GM08714 (cell line): ENCODE results near the gene COL18A1.
"Not testable (repeated sequence)": the region's sequence is repeated elsewhere in the genome, so short reads cannot be mapped to it uniquely, and the experiment has no call there.

Experiments used
- H3K4me3 ChIP-seq: fragments of 200-500 bp; sonication (Bioruptor generic); 2 replicates; pipeline ENCODE4 v1.5.1; 2014; ENCODE audit warnings: mild to moderate bottlenecking, low read length, inconsistent platforms
- ZNF274 ChIP-seq: IDR thresholded peaks from 2 replicates; pipeline ENCODE4 v1.6.1; 2012; ENCODE audit warnings: mild to moderate bottlenecking, low read depth, low read length

COL18A1 gene

GRCh38 chr21:45363921-45364467, 41.0 kb upstream of the COL18A1 start:
- TF ChIP-seq ZNF274: no peak
- H3K4me3 ChIP-seq: no peak overlapping the region

GRCh38 chr21:45364468-45365185, 40.3 kb upstream of the COL18A1 start:
- no peak overlapping the region for H3K4me3 ChIP-seq
- no peak for TF ChIP-seq ZNF274

GRCh38 chr21:45365186-45365607, 39.8 kb upstream of the COL18A1 start:
- H3K4me3 ChIP-seq: no peak overlapping the region
- TF ChIP-seq ZNF274: no peak

- TF ChIP-seq ZNF274: no peak
- H3K4me3 ChIP-seq: no peak overlapping the region
Observed at GRCh38 chr21:45365608-45366241, 39.2 kb upstream of the COL18A1 start.

- no peak overlapping the region for H3K4me3 ChIP-seq
- TF ChIP-seq ZNF274: no peak
Observed at GRCh38 chr21:45366476-45366875, 38.5 kb upstream of the COL18A1 start.

- no peak for TF ChIP-seq ZNF274
- H3K4me3 ChIP-seq: no peak overlapping the region
Observed at GRCh38 chr21:45366931-45367401, 38.0 kb upstream of the COL18A1 start.

- no peak for TF ChIP-seq ZNF274
- no peak overlapping the region for H3K4me3 ChIP-seq
Observed at GRCh38 chr21:45367402-45368351, 37.3 kb upstream of the COL18A1 start.

GRCh38 chr21:45369018-45369417, 35.9 kb upstream of the COL18A1 start:
- not testable (repeated sequence) for H3K4me3 ChIP-seq

- no peak for TF ChIP-seq ZNF274
Observed at GRCh38 chr21:45370575-45370974, 34.4 kb upstream of the COL18A1 start.

GRCh38 chr21:45371081-45371480, 33.9 kb upstream of the COL18A1 start:
- H3K4me3 ChIP-seq: no peak overlapping the region
- no peak for TF ChIP-seq ZNF274

More at GRCh38 chr21:45370575-45370974, 34.4 kb upstream of the COL18A1 start:
- H3K4me3 ChIP-seq: no peak overlapping the region

- H3K4me3 ChIP-seq: no peak overlapping the region
- no peak for TF ChIP-seq ZNF274
Observed at GRCh38 chr21:45371655-45372054, 33.3 kb upstream of the COL18A1 start.

GRCh38 chr21:45372732-45373355, 32.1 kb upstream of the COL18A1 start:
- no peak for TF ChIP-seq ZNF274
- no peak overlapping the region for H3K4me3 ChIP-seq

GRCh38 chr21:45373991-45374816, 30.8 kb upstream of the COL18A1 start:
- no peak overlapping the region for H3K4me3 ChIP-seq
- no peak for TF ChIP-seq ZNF274
